Ureter (tissue), 1 donor: Measurements from ENCODE around the gene ARL10. TPM values are rescaled to one million over a fixed set of nuclear protein-coding genes. Genes with fewer than 3 reads are reported as not detected.

ENCODE experiments used
- total RNA-seq: library from RNA; stranded (reverse); gene quantifications from one replicate; pipeline ENCODE4 v1.2.4, GENCODE V29; 2023
- donor health status: DM: yes; HTN: yes; CAD: no.

ARL10 gene
- total RNA-seq, 1 donor from 2014 or later: 9.3 TPM

Other genes with a start within 250 kb of the ARL10 start
- 25.7 TPM for gene SIMC1, start 127.1 kb upstream of the ARL10 start, total RNA-seq
- gene KIAA1191, start 3.7 kb upstream of the ARL10 start, total RNA-seq: 115 TPM
- 26.6 TPM for gene NOP16, start 23.1 kb downstream of the ARL10 start, total RNA-seq
- 145 TPM for gene HIGD2A, start 23.3 kb downstream of the ARL10 start, total RNA-seq
- gene CLTB, start 51.1 kb downstream of the ARL10 start, total RNA-seq: 66.1 TPM
- 50.1 TPM for gene FAF2, start 82.9 kb downstream of the ARL10 start, total RNA-seq
- 71.5 TPM for gene RNF44, start 171.9 kb downstream of the ARL10 start, total RNA-seq
- gene CDHR2, start 183.9 kb downstream of the ARL10 start, total RNA-seq: not detected
- 0.13 TPM for gene GPRIN1, start 244.7 kb downstream of the ARL10 start, total RNA-seq